Type B pancreatic cell (in vitro differentiated cells): ENCODE measurements around the gene FBLN2. TPM values are rescaled to one million over a fixed set of nuclear protein-coding genes. Genes with fewer than 3 reads are reported as not detected.

ENCODE experiments used
- DNase-seq: peaks from one replicate; pipeline ENCODE4 v3.0.0; 2021; ENCODE audit warnings: mixed read lengths; ENCODE audit not compliant: unreplicated experiment; ENCODE audit errors: extremely low spot score
- H3K27ac Mint-ChIP-seq: 2 replicates; pipeline ENCODE4 v1.8.0; 2021; ENCODE audit warnings: mild to moderate bottlenecking, mixed read lengths
- H3K27me3 Mint-ChIP-seq: 2 replicates; pipeline ENCODE4 v1.8.0; 2021; ENCODE audit warnings: mixed read lengths
- H3K36me3 Mint-ChIP-seq: 2 replicates; pipeline ENCODE4 v1.8.0; 2021; ENCODE audit warnings: mixed read lengths
- H3K4me1 Mint-ChIP-seq: one replicate; pipeline ENCODE4 v1.8.0; 2021; ENCODE audit warnings: mixed read lengths; ENCODE audit not compliant: unreplicated experiment
- H3K4me3 Mint-ChIP-seq: 2 replicates; pipeline ENCODE4 v1.8.0; 2021; ENCODE audit warnings: mild to moderate bottlenecking, mixed read lengths
- H3K9me3 Mint-ChIP-seq: 2 replicates; pipeline ENCODE4 v1.8.0; 2021; ENCODE audit warnings: mixed read lengths
- total RNA-seq: library from RNA; stranded (reverse); gene quantifications from 2 replicates; pipeline ENCODE4 v1.2.1, GENCODE V29; 2021; ENCODE audit warnings: low replicate concordance
- TF ChIP-seq, protein P1 (sequence below): fragments of 200-600 bp; sonication (generic); conservative IDR thresholded peaks from 2 replicates; pipeline ENCODE4 v1.5.0; 2021; ENCODE audit warnings: antibody characterized with exemption, mild to moderate bottlenecking

The FBLN2 gene
- total RNA-seq, 1 donor from 2014 or later, result 67.6 TPM

DNA sequence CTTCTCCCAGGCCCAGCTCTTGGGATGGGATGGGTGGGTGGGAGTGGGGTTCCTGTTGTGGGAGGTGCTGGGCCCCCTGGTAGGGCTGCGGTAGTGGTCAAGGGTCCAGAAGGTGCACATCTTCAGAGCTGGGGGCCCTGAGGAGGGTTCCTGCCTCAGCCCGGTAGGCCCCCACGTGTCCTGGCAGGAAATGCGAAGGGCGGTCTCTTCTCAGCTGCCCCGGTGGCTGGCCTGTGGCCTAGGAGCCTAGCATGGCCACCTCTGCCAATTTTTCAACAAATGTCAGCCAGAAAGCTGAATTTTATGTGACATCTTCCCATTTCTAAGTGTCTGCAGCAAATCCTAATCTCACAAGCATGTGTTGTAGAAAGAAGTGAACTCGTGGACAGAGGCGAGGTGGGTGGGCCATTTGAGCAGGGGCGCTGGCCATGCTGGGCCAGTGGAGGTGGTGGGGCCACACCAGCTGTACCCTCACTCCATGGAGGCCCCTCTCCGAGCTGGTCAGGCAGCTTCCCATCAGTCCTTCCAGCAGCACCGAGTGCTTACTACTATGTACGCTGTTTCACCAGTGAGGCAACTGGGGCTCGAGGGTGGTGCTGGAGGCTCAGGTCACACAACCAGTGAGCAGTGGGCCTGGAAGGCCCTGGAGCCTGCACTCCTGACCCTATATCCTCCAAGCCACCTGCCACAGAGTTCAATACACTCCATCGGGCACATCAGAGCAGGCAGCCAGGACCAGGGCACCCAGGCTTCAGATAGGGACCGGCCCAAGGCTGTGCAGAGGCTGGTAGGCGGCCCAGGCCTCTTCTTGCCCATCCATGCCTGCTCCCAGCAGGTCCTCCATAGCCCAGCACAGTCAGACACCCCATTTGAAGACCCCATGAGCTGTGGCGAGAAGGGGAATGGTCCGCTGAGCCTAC lies 23.2 kb downstream of the FBLN2 start:
- TF ChIP-seq, protein P1, sequence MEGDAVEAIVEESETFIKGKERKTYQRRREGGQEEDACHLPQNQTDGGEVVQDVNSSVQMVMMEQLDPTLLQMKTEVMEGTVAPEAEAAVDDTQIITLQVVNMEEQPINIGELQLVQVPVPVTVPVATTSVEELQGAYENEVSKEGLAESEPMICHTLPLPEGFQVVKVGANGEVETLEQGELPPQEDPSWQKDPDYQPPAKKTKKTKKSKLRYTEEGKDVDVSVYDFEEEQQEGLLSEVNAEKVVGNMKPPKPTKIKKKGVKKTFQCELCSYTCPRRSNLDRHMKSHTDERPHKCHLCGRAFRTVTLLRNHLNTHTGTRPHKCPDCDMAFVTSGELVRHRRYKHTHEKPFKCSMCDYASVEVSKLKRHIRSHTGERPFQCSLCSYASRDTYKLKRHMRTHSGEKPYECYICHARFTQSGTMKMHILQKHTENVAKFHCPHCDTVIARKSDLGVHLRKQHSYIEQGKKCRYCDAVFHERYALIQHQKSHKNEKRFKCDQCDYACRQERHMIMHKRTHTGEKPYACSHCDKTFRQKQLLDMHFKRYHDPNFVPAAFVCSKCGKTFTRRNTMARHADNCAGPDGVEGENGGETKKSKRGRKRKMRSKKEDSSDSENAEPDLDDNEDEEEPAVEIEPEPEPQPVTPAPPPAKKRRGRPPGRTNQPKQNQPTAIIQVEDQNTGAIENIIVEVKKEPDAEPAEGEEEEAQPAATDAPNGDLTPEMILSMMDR, result no peak
- Mint-ChIP-seq H3K27me3 (no peaks in the 10 kb centered on the region), H3K4me1 (peaks cover 36% of the 10 kb centered on the region), H3K36me3 (no peaks in the 10 kb centered on the region), H3K9me3 (no peaks in the 10 kb centered on the region), H3K4me3 (no peak overlapping the region), H3K27ac (no peak overlapping the region)
- DNase-seq, result no peak

DNA sequence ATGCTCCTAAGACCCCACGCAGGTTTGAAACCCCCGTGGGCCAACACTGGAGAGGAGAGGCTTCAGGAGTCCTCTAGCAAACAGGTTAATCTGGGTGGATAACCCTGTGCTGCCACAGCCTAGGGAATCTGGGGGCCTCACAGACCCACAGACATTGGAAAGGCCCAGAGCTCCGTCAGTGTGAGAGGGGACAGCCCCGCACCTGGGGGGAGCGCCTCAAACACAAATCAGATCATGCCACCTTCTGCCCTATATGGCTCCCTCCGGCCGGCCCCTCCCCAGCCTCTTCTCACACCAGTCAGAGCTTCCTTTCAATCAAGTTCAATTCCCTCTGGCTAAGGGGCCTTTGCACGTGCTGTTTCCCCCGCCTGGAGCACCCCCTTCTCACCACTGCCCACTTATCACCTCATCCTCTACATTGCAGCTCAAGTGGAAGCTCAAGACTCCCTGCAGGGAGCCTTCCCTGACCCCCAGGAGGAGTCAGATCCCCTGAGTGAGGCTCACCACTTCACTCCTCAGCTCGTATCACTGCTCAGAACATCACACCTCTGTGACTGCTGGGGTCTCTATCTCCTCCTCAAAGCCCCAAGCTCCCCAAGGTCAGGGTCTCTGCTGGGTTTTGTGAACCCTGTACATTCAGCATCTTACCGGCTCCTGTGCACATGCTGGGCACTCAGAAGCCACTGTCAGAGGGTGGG lies 24.1 kb downstream of the FBLN2 start:
- Mint-ChIP-seq H3K9me3 (no peaks in the 10 kb centered on the region), H3K36me3 (no peaks in the 10 kb centered on the region), H3K27ac (no peak overlapping the region), H3K4me1 (peaks cover 36% of the 10 kb centered on the region), H3K4me3 (no peak overlapping the region), H3K27me3 (no peaks in the 10 kb centered on the region)
- DNase-seq, result no peak
- TF ChIP-seq, protein P1, result no peak

DNA sequence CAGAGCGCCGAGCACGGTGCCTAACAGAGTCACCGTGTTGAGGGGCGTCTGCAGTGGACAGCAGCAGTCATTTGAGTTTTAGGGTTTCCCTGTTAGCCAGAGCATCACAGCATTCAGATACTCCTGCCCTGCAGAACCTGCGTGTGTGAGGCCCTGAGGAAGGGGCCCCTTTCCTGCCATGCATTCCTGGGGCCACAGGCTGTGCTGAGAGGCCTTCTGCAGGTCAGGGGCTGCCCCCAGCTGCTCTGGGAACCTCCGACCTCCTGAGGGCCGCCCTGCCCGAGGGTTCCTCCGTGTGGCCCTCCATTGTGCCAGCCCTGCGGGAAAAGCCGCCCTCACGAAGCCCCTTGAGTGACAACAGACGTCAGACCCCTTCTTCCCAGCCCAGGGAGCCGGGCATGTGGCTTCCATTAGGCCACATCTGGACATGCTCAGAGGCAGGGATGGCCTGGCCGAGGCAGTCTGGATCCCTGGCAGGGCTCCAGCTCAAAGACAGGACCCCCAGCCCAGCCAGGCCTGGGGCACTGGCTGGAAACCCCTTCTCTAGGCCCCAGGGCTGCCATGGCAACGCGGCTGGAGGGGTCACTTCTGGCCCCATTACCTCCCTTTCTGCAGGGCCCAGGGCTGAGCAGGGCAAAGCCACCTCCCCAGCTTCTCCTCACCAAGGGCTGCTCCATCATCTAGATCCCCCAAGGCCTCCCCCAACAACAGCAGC lies 25.3 kb downstream of the FBLN2 start:
- peak; percentile 85 for DNase-seq
- Mint-ChIP-seq H3K4me3 (peak overlapping the region; percentile 62), H3K4me1 (peaks cover 27% of the 10 kb centered on the region), H3K27me3 (no peaks in the 10 kb centered on the region), H3K27ac (peak overlapping the region; percentile 55), H3K9me3 (no peaks in the 10 kb centered on the region), H3K36me3 (no peaks in the 10 kb centered on the region)
- TF ChIP-seq, protein P1, result no peak

DNA sequence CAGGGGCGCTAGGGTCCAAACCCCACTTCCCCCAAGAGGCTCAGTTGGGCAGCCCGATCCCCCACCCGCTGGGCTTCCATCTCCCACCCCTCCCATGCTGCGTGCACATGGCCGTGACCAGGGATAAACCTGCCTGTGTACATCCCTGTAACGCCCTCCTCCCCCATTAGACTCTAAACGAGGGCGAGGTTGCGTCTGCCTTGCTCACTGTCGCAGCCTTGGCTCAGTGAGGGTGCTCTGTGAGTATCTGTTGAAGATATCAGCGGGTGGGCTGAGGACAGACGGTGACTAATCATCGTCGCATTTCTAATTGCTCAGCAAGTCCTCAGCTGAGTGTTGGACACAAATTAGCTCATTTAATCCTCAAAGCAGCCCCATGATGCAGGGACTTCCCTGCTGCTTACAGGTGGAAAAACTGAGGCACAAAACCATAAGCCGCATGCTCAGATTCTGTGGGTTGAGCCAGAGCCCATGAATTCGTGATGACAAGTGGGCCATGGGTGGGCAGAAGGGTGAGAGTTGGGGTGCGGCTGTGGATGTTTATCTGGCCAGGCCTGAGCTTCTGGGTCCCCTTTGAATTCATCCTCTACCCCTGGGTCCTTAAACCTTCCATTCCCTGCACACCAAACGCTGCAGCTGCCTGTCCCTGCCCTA lies 26.0 kb downstream of the FBLN2 start:
- peaks cover 25% of the 10 kb centered on the region for H3K4me1 Mint-ChIP-seq
- H3K36me3 Mint-ChIP-seq, result no peaks in the 10 kb centered on the region
- TF ChIP-seq, protein P1, result no peak
- DNase-seq, result no peak
- no peaks in the 10 kb centered on the region for H3K9me3 Mint-ChIP-seq
- peak overlapping the region; percentile 55 for H3K27ac Mint-ChIP-seq
- no peaks in the 10 kb centered on the region for H3K27me3 Mint-ChIP-seq
- H3K4me3 Mint-ChIP-seq, result peak overlapping the region; percentile 62

DNA sequence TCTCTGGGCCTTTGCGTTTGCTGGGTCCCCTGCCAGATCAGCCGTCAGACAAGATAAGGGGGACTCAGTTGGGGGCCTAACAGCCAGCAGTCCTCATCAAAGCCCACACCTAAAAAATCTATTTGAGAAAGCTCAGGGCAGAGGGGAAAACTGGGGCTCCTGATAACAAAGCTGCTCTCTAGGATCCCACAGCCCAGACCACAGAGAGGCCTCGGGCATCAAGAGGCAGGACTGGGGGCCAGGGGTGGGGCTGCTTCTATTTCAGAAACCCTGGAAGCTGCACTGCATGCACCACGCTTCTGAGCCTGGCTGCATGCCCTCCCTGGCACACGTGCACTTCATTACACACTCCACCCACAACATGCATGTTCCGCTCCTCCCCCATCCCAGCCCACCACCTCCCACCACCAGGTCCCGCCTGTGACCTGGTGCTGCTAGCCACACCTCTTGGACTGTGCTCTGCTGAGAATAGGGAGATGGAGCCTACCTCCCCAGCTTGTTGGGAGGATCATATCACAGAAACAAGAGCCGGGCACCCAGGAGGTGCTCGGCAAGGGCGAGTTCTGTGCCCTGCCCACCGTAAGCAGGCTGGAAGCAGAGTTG lies 26.6 kb downstream of the FBLN2 start:
- H3K4me3 Mint-ChIP-seq, result peak overlapping the region; percentile 60
- H3K27ac Mint-ChIP-seq, result peak overlapping the region; percentile 8
- H3K27me3 Mint-ChIP-seq, result no peaks in the 10 kb centered on the region
- DNase-seq, result no peak
- H3K4me1 Mint-ChIP-seq, result peaks cover 31% of the 10 kb centered on the region
- TF ChIP-seq, protein P1, result no peak
- no peaks in the 10 kb centered on the region for H3K36me3 Mint-ChIP-seq
- H3K9me3 Mint-ChIP-seq, result no peaks in the 10 kb centered on the region
